LNCAP (cell line): ENCODE results near the gene ASS1.

ENCODE experiments used
- CTCF ChIP-seq: fragments of 450-650 bp; IDR thresholded peaks from 2 replicates; pipeline ENCODE4 v1.5.1; 2017; ENCODE audit warnings: mild to moderate bottlenecking

ASS1 gene

GRCh38 chr9:130528674-130529073, 83.9 kb downstream of the ASS1 start:
- no peak for TF ChIP-seq CTCF

GRCh38 chr9:130530938-130531337, 86.2 kb downstream of the ASS1 start:
- no peak for TF ChIP-seq CTCF

GRCh38 chr9:130531670-130532069, 86.9 kb downstream of the ASS1 start:
- TF ChIP-seq CTCF: no peak

- TF ChIP-seq CTCF: no peak
Measured at GRCh38 chr9:130532426-130533080, 87.8 kb downstream of the ASS1 start.

GRCh38 chr9:130535818-130536521, 91.2 kb downstream of the ASS1 start:
- no peak for TF ChIP-seq CTCF

GRCh38 chr9:130536701-130537107, 91.9 kb downstream of the ASS1 start:
- no peak for TF ChIP-seq CTCF

- no peak for TF ChIP-seq CTCF
Measured at GRCh38 chr9:130537346-130538050, 92.7 kb downstream of the ASS1 start.
